GM12878 (cell line): Measurements from ENCODE around the gene DNHD1. TPM values are rescaled to one million over a fixed set of nuclear protein-coding genes. Genes with fewer than 3 reads are reported as not detected.

Experiments
- BMI1 ChIP-seq: fragments of 450-650 bp; IDR thresholded peaks from 2 replicates; pipeline ENCODE4 v1.6.1; 2016; ENCODE audit warnings: mild to moderate bottlenecking, moderate library complexity, borderline replicate concordance
- CEBPB ChIP-seq, 2 experiments: fragments of 150-350 bp in 1 of 2; IDR thresholded peaks; 2 replicates each; pipeline ENCODE4 v1.6.1; 2012 to 2014; ENCODE audit warnings: low read depth in 2 of 2, low read length in 2 of 2, borderline replicate concordance in 1 of 2, inconsistent platforms in 1 of 2
- EGR1 ChIP-seq, 2 experiments: IDR thresholded peaks; 1 replicate in 1 of 2; 2 replicates in 1 of 2; pipeline ENCODE4 v1.6.1; 2011 to 2012; ENCODE audit warnings: low read depth in 2 of 2, low read length in 2 of 2, borderline replicate concordance in 1 of 2, mild to moderate bottlenecking in 1 of 2, moderate library complexity in 1 of 2
- GATAD2B ChIP-seq: fragments of 450-650 bp; conservative IDR thresholded peaks from 2 replicates; pipeline ENCODE4 v1.6.1; 2017; ENCODE audit warnings: low read depth, mild to moderate bottlenecking, moderate library complexity
- HCFC1 ChIP-seq: fragments of 150-350 bp; IDR thresholded peaks from 2 replicates; pipeline ENCODE4 v1.6.1; 2014; ENCODE audit warnings: low read length
- IKZF1 ChIP-seq: fragments of 450-650 bp; conservative IDR thresholded peaks from 2 replicates; pipeline ENCODE4 v1.6.1; 2017; ENCODE audit warnings: antibody characterized with exemption, mild to moderate bottlenecking
- KLF5 ChIP-seq: fragments of 450-650 bp; IDR thresholded peaks from 2 replicates; pipeline ENCODE4 v1.6.1; 2014; ENCODE audit warnings: mild to moderate bottlenecking; ENCODE audit not compliant: partially characterized antibody
- MEF2A ChIP-seq: IDR thresholded peaks from 2 replicates; pipeline ENCODE4 v1.6.1; 2011; ENCODE audit warnings: low read depth, mild to moderate bottlenecking, low read length, moderate library complexity; ENCODE audit not compliant: insufficient read depth
- MTA3 ChIP-seq: IDR thresholded peaks from 2 replicates; pipeline ENCODE4 v1.6.1; 2012; ENCODE audit warnings: low read length, inconsistent platforms, borderline replicate concordance
- MXI1 ChIP-seq: fragments of 150-350 bp; IDR thresholded peaks from 2 replicates; pipeline ENCODE4 v1.6.1; 2011; ENCODE audit warnings: low read depth, mild to moderate bottlenecking, inconsistent platforms, low read length, improper control_type of control experiment
- NFXL1 ChIP-seq: fragments of 450-650 bp; IDR thresholded peaks from 2 replicates; pipeline ENCODE4 v1.6.1; 2017; ENCODE audit warnings: antibody characterized with exemption, mild to moderate bottlenecking, borderline replicate concordance
- POLR2AphosphoS2 ChIP-seq: IDR thresholded peaks from 2 replicates; pipeline ENCODE4 v1.6.1; 2011; ENCODE audit warnings: low read depth, mild to moderate bottlenecking, low read length, improper control_type of control experiment, moderate library complexity
- RAD51 ChIP-seq: fragments of 450-650 bp; IDR thresholded peaks from 2 replicates; pipeline ENCODE4 v1.6.1; 2016; ENCODE audit warnings: moderate library complexity, mild to moderate bottlenecking, inconsistent platforms
- RFX5 ChIP-seq: IDR thresholded peaks from 2 replicates; pipeline ENCODE4 v1.6.1; 2011; ENCODE audit warnings: low read depth, low read length, improper control_type of control experiment
- SUPT20H ChIP-seq: IDR thresholded peaks from 2 replicates; pipeline ENCODE4 v1.6.1; 2011; ENCODE audit warnings: low read depth, mild to moderate bottlenecking, low read length, moderate library complexity, borderline replicate concordance; ENCODE audit not compliant: control insufficient read depth
- TAF1 ChIP-seq: IDR thresholded peaks from 2 replicates; pipeline ENCODE4 v1.6.1; 2011; ENCODE audit warnings: mild to moderate bottlenecking, low read depth, low read length, borderline replicate concordance
- TBL1XR1 ChIP-seq: IDR thresholded peaks from 2 replicates; pipeline ENCODE4 v1.6.1; 2012; ENCODE audit warnings: low read depth, low read length, improper control_type of control experiment
- ZBED1 ChIP-seq: IDR thresholded peaks from 2 replicates; pipeline ENCODE4 v1.6.1; 2016; ENCODE audit warnings: borderline replicate concordance
- ZNF207 ChIP-seq: fragments of 450-650 bp; IDR thresholded peaks from 2 replicates; pipeline ENCODE4 v1.6.1; 2014; ENCODE audit warnings: antibody characterized with exemption, mild to moderate bottlenecking, borderline replicate concordance
- polyA plus RNA-seq, 11 experiments: library from polyadenylated mRNA; depleted of rRNA in 4 of 11; unstranded in 6 of 11; stranded (reverse) in 5 of 11; fragments of >200 nt; fragmentation: Nextera tagmentation in 4 of 11; fragmentation: Illumina TruSeq in 1 of 11; extraction: Ambion mirVana in 4 of 11; extraction: Trizol in 1 of 11; gene quantifications; 1 replicate in 1 of 11; 2 replicates in 10 of 11; pipeline versions ENCODE4 v1.2.1 to v1.2.3, GENCODE V29; 2011 to 2016; ENCODE audit warnings: inconsistent platforms in 2 of 11, missing spikeins in 2 of 11, low read depth in 1 of 11
- total RNA-seq, 4 experiments: library from RNA; depleted of rRNA in 3 of 4; stranded (reverse); fragments of >200 nt in 3 of 4; fragmentation: Illumina TruSeq in 1 of 4; extraction: Trizol in 1 of 4; gene quantifications; 2 replicates each; pipeline versions ENCODE4 v1.2.1 to v1.2.3, GENCODE V29; 2013 to 2021
- TF ChIP-seq, protein P1 (sequence below): fragments of 450-650 bp; IDR thresholded peaks from 2 replicates; pipeline ENCODE4 v1.6.1; 2017; ENCODE audit warnings: mild to moderate bottlenecking, moderate library complexity
- TF ChIP-seq, protein P2 (sequence below): IDR thresholded peaks from 2 replicates; pipeline ENCODE4 v1.6.1; 2012; ENCODE audit warnings: low read depth, low read length, improper control_type of control experiment
- TF ChIP-seq, protein P3 (sequence below): fragments of 450-650 bp; conservative IDR thresholded peaks from 2 replicates; pipeline ENCODE4 v1.6.1; 2017; ENCODE audit warnings: mild to moderate bottlenecking, moderate library complexity
- TF ChIP-seq, protein P4 (sequence below): IDR thresholded peaks from 2 replicates; pipeline ENCODE4 v1.6.1; 2011; ENCODE audit warnings: borderline replicate concordance, low read depth, mild to moderate bottlenecking, moderate library complexity, mixed read lengths, low read length; ENCODE audit not compliant: insufficient read depth; ENCODE audit errors: extremely low read length

DNHD1 gene
- total and polyA plus RNA-seq, 10 of the 15 experiments (the other 5 are each of a cell fraction or from before 2014, with no cell fraction given) = 0.99 to 16.9 (median 8.6) TPM

DNA sequence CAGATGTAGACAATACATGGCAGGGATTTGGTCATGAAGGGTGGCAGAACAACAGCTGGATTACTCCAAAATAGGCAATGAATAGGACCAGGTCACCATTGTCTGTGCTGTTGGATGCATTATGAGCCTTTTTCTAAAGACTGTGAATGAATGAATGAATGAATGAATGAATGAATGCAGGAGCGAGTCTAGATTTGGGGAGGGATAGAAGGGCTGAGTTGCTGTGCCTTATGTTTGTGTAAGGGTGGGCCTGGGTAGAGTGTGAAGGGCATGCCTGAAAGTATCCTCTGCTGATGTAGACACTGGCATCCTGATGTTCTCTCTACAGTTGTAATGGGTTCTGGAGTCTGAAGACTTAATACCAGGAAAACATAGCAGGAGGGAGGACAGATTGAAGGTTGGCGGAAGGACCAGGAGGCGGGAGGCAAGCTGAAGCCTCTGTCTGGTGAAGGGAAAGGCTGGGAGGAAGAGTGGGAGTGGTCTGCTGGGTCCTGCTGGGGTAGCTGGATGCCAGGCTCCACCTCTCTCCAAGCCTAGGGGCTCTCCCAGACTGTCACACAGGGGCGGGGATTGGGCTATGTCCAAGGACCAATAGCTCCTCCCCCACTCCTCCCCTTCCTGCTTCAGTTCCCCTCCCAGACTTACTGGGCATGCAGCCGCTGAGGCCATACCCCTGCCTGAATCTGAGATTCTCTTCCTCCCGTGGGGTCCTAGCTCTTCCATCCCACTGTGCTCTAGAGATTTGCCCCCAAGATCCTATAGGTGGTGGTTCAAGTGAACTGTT lies 28.2 kb upstream of the DNHD1 start (continued):
- TF ChIP-seq, protein P1, sequence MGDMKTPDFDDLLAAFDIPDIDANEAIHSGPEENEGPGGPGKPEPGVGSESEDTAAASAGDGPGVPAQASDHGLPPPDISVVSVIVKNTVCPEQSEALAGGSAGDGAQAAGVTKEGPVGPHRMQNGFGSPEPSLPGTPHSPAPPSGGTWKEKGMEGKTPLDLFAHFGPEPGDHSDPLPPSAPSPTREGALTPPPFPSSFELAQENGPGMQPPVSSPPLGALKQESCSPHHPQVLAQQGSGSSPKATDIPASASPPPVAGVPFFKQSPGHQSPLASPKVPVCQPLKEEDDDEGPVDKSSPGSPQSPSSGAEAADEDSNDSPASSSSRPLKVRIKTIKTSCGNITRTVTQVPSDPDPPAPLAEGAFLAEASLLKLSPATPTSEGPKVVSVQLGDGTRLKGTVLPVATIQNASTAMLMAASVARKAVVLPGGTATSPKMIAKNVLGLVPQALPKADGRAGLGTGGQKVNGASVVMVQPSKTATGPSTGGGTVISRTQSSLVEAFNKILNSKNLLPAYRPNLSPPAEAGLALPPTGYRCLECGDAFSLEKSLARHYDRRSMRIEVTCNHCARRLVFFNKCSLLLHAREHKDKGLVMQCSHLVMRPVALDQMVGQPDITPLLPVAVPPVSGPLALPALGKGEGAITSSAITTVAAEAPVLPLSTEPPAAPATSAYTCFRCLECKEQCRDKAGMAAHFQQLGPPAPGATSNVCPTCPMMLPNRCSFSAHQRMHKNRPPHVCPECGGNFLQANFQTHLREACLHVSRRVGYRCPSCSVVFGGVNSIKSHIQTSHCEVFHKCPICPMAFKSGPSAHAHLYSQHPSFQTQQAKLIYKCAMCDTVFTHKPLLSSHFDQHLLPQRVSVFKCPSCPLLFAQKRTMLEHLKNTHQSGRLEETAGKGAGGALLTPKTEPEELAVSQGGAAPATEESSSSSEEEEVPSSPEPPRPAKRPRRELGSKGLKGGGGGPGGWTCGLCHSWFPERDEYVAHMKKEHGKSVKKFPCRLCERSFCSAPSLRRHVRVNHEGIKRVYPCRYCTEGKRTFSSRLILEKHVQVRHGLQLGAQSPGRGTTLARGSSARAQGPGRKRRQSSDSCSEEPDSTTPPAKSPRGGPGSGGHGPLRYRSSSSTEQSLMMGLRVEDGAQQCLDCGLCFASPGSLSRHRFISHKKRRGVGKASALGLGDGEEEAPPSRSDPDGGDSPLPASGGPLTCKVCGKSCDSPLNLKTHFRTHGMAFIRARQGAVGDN = no peak
- no peak for TF ChIP-seq CEBPB (IDR thresholded peaks at IDR 0.05; ENCODE audit: borderline replicate concordance in 1 of 2, low read depth in 2 of 2, low read length in 2 of 2)
- no peak for TF ChIP-seq MEF2A
- no peak for TF ChIP-seq RFX5
- TF ChIP-seq BMI1 = no peak
- TF ChIP-seq, protein P2, sequence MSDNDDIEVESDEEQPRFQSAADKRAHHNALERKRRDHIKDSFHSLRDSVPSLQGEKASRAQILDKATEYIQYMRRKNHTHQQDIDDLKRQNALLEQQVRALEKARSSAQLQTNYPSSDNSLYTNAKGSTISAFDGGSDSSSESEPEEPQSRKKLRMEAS = no peak
- TF ChIP-seq MTA3 = no peak
- no peak for TF ChIP-seq GATAD2B
- no peak for TF ChIP-seq TBL1XR1
- TF ChIP-seq NFXL1 = no peak
- TF ChIP-seq, protein P3, sequence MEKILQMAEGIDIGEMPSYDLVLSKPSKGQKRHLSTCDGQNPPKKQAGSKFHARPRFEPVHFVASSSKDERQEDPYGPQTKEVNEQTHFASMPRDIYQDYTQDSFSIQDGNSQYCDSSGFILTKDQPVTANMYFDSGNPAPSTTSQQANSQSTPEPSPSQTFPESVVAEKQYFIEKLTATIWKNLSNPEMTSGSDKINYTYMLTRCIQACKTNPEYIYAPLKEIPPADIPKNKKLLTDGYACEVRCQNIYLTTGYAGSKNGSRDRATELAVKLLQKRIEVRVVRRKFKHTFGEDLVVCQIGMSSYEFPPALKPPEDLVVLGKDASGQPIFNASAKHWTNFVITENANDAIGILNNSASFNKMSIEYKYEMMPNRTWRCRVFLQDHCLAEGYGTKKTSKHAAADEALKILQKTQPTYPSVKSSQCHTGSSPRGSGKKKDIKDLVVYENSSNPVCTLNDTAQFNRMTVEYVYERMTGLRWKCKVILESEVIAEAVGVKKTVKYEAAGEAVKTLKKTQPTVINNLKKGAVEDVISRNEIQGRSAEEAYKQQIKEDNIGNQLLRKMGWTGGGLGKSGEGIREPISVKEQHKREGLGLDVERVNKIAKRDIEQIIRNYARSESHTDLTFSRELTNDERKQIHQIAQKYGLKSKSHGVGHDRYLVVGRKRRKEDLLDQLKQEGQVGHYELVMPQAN = no peak
- TF ChIP-seq IKZF1 = 0 out of 2 replicates have a peak, but pooled peaks have one; percentile 17
- no peak for TF ChIP-seq POLR2AphosphoS2
- peak; percentile 61; the same call in 1 of the 2 replicates for TF ChIP-seq TAF1
- no peak for TF ChIP-seq ZNF207
- TF ChIP-seq, protein P4, sequence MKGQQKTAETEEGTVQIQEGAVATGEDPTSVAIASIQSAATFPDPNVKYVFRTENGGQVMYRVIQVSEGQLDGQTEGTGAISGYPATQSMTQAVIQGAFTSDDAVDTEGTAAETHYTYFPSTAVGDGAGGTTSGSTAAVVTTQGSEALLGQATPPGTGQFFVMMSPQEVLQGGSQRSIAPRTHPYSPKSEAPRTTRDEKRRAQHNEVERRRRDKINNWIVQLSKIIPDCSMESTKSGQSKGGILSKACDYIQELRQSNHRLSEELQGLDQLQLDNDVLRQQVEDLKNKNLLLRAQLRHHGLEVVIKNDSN = no peak
- TF ChIP-seq RAD51 = no peak
- no peak for TF ChIP-seq ZBED1
- no peak for TF ChIP-seq SUPT20H
- no peak for TF ChIP-seq KLF5
- no peak for TF ChIP-seq HCFC1
- TF ChIP-seq EGR1 (IDR thresholded peaks at IDR 0.05; ENCODE audit: borderline replicate concordance in 1 of 2, low read depth in 2 of 2, low read length in 2 of 2) = no peak
- no peak for TF ChIP-seq MXI1
